Inferior parietal cortex (tissue), 1 donor: ENCODE data around the gene BEX3.

Experiments used
- DNase-seq: peaks from one replicate; pipeline ENCODE4 v3.0.0-alpha.2; 2016; ENCODE audit errors: extremely low spot score

Gene BEX3

DNA sequence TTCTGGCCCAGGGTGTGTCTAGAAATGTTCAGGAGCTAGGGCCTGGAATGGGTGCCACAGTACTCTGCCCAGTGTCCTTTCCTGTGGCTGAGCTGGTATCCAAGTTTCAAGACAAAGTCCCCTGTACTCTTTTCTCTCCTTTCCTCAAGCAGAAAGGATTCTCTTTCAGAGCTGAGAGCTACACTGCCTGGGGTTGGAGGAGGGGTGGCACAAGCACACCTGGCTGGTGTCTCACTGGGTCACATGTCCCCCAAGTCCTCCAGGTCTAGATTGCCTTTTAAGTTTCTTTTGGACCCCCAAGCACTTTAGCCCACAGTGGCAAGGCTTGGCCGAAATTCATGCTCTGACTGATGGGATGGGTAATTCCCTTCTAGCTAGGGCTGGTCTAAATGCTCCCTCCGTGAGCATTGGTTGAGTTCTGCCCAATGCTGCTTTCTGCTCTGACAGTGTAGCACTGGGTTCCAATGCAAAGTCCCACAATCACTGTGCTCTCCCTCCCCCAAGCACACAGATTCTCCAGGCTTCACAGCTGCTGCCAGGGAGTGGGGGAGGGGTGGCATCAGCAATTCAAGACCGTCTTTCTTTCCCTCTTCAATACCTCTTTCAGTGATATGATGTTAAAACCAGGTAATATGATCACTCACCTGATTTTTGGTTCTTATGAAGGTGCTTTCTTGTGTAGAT, 47.8 kb downstream of the BEX3 start:
- no peak for DNase-seq
